Measurements from ENCODE around the gene ZNF524.

Gene ZNF524

GRCh38 chr19:55600662-55601028, 557 bp downstream of the ZNF524 start:
- no peaks in the 10 kb centered on the region for H3K27me3 ChIP-seq
- TF ChIP-seq CTCF (IDR thresholded peaks at IDR 0.05) = no peak
- H3K4me1 ChIP-seq (ENCODE audit: control insufficient read depth in 1 of 2, insufficient read depth in 1 of 2, low read depth in 1 of 2, low read length in 1 of 2) = peaks cover 26 to 36% of the 10 kb centered on the region in 2 experiments
- H3K4me3 ChIP-seq (ENCODE audit: low read depth in 1 of 2, low read length in 1 of 2) = peak overlapping the region; percentile 86 to 89
- no peaks in the 10 kb centered on the region for H3K9me3 ChIP-seq
- H3K27ac ChIP-seq = peak overlapping the region; percentile 95
- peaks cover 15% of the 10 kb centered on the region for H3K36me3 ChIP-seq

GRCh38 chr19:55601084-55601483, 996 bp downstream of the ZNF524 start:
- H3K36me3 ChIP-seq = peaks cover 13% of the 10 kb centered on the region
- no peak for TF ChIP-seq CTCF (IDR thresholded peaks at IDR 0.05)
- H3K4me1 ChIP-seq (ENCODE audit: control insufficient read depth in 1 of 2, insufficient read depth in 1 of 2, low read depth in 1 of 2, low read length in 1 of 2) = peaks cover 30 to 40% of the 10 kb centered on the region in 2 experiments
- peak overlapping the region; percentile 86 to 89 for H3K4me3 ChIP-seq (ENCODE audit: low read depth in 1 of 2, low read length in 1 of 2)
- H3K9me3 ChIP-seq = no peaks in the 10 kb centered on the region
- peak overlapping the region; percentile 95 for H3K27ac ChIP-seq
- H3K27me3 ChIP-seq = no peaks in the 10 kb centered on the region

- H3K4me3 ChIP-seq (ENCODE audit: low read depth in 1 of 2, low read length in 1 of 2) = no peak overlapping the region
- H3K27me3 ChIP-seq = no peaks in the 10 kb centered on the region
- no peak for TF ChIP-seq CTCF (IDR thresholded peaks at IDR 0.05)
- H3K27ac ChIP-seq = peak overlapping the region; percentile 95
- H3K4me1 ChIP-seq (ENCODE audit: control insufficient read depth in 1 of 2, insufficient read depth in 1 of 2, low read depth in 1 of 2, low read length in 1 of 2) = peaks cover 43 to 51% of the 10 kb centered on the region in 2 experiments
- H3K9me3 ChIP-seq = no peaks in the 10 kb centered on the region
- H3K36me3 ChIP-seq = peaks cover 8% of the 10 kb centered on the region
Observed at GRCh38 chr19:55602104-55603001, 2.3 kb downstream of the ZNF524 start.

- no peaks in the 10 kb centered on the region for H3K9me3 ChIP-seq
- no peak overlapping the region for H3K4me3 ChIP-seq (ENCODE audit: low read depth in 1 of 2, low read length in 1 of 2)
- H3K27ac ChIP-seq = no peak overlapping the region
- no peaks in the 10 kb centered on the region for H3K27me3 ChIP-seq
- no peak for TF ChIP-seq CTCF (IDR thresholded peaks at IDR 0.05)
- peaks cover 51 to 59% of the 10 kb centered on the region in 2 experiments for H3K4me1 ChIP-seq (ENCODE audit: control insufficient read depth in 1 of 2, insufficient read depth in 1 of 2, low read depth in 1 of 2, low read length in 1 of 2)
- H3K36me3 ChIP-seq = peaks cover 8% of the 10 kb centered on the region
Observed at GRCh38 chr19:55603115-55603514, 3.0 kb downstream of the ZNF524 start.

GRCh38 chr19:55603581-55604292, 3.6 kb downstream of the ZNF524 start:
- no peaks in the 10 kb centered on the region for H3K9me3 ChIP-seq
- TF ChIP-seq CTCF (IDR thresholded peaks at IDR 0.05) = no peak
- H3K4me3 ChIP-seq (ENCODE audit: low read depth in 1 of 2, low read length in 1 of 2) = peak overlapping the region in 1 of 2 experiments; percentile 88
- H3K27me3 ChIP-seq = no peaks in the 10 kb centered on the region
- H3K4me1 ChIP-seq (ENCODE audit: control insufficient read depth in 1 of 2, insufficient read depth in 1 of 2, low read depth in 1 of 2, low read length in 1 of 2) = peaks cover 57 to 65% of the 10 kb centered on the region in 2 experiments
- peak overlapping the region; percentile 96 for H3K27ac ChIP-seq
- peaks cover 8% of the 10 kb centered on the region for H3K36me3 ChIP-seq
